22Rv1 (cell line): ENCODE measurements around the gene CNPY1.

Experiments used
- ZFX ChIP-seq: fragments of 450-650 bp; IDR thresholded peaks from 2 replicates; pipeline ENCODE4 v1.6.1; 2017; ENCODE audit warnings: antibody characterized with exemption, borderline replicate concordance
- TF ChIP-seq, protein P1 (sequence below): fragments of 450-650 bp; IDR thresholded peaks from 2 replicates; pipeline ENCODE4 v1.5.1; 2017; ENCODE audit warnings: mild to moderate bottlenecking

DNA sequence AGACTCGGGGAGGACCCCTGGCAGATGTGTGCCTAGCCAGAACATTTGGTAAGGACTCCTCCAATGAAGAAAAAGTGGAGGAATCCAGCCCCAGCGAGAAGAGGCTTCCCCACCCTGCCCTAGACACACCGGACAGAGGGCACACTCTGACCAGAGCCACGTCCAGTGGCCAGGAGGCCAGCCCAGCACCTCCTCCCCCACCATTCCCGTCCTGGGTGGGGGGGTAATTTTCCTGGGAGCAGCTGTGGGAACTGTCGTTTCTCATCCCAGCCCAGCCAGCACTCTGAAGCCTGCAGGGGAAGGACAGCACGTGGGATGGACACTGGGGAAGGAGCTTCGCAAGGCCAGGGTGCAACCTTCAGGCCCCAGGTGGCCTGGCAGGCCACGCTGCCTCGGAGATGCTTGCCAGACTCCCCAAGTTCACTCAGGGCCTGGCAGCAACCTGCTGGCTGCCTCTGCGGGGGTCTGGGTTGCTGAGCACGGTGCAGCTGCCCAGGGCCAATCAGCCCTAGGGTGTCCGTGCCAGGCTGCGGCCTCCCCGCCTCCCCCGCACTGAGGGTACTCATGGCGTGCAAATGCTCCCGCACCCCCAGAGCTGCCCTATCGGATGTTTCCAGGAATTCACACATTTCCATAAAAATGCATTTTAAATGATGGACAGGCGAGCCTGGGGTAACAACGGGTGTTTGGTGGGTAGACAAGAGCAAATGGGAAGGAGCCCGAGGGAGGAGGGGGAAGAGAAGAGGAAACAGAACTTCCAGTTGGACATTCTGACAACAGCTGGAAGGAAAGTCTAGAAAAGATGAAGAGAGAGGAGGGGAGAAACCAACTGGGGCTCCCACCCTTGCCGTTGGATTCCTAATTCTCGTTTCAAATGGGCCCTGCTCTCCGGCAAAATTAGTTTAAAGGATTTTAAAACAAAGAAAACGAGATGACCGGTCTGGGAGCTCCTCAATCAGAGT is 90.3 kb downstream of the CNPY1 start:
- TF ChIP-seq, protein P1, sequence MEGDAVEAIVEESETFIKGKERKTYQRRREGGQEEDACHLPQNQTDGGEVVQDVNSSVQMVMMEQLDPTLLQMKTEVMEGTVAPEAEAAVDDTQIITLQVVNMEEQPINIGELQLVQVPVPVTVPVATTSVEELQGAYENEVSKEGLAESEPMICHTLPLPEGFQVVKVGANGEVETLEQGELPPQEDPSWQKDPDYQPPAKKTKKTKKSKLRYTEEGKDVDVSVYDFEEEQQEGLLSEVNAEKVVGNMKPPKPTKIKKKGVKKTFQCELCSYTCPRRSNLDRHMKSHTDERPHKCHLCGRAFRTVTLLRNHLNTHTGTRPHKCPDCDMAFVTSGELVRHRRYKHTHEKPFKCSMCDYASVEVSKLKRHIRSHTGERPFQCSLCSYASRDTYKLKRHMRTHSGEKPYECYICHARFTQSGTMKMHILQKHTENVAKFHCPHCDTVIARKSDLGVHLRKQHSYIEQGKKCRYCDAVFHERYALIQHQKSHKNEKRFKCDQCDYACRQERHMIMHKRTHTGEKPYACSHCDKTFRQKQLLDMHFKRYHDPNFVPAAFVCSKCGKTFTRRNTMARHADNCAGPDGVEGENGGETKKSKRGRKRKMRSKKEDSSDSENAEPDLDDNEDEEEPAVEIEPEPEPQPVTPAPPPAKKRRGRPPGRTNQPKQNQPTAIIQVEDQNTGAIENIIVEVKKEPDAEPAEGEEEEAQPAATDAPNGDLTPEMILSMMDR, result no peak
- no peak for TF ChIP-seq ZFX
